Measurements from ENCODE around the gene C5orf52.
"Not testable (repeated sequence)": the region's sequence is repeated elsewhere in the genome, so short reads cannot be mapped to it uniquely, and the experiment has no call there.

C5orf52 gene

DNA sequence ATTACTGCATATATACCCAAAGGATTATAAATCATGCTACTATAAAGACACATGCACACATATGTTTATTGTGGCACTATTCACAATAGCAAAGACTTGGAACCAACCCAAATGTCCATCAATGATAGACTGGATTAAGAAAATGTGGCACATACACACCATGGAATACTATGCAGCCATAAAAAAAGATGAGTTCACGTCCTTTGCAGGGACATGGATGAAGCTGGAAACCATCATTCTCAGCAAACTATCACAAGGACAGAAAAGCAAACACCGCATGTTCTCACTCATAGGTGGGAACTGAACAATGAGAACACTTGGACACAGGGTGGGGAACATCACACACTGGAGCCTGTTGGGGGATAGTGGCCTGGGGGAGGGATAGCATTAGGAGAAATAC lies 55.3 kb downstream of the C5orf52 start:
- not testable (repeated sequence) for DNase-seq (ENCODE audit: low spot score)

DNA sequence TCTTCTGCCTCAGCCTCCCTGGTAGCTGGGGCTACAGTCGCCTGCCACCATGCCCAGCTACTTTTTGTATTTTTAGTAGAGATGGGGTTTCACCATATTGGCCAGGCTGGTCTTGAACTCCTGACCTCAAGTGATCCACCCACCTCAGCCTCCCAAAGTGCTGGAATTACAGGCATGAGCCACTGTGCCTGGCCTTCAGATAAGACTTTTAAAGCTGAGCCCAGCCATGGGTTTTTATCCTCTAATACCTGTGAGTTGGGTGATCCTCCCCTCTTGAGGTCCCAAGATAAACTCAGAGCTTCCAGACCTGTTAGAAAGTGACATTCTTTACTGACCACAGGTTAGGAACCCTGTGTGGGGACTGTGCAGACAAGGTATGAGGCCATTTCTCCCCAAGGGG lies 56.5 kb downstream of the C5orf52 start:
- not testable (repeated sequence) for DNase-seq (ENCODE audit: low spot score)
